Measurements from ENCODE around the gene MID1. TPM values are rescaled to one million over a fixed set of nuclear protein-coding genes. Genes with fewer than 3 reads are reported as not detected.

MID1 gene
- total RNA-seq, 1 donor from 2014 or later, result 0.18 TPM

GRCh38 chrX:10508891-10509290, 111.5 kb downstream of the MID1 start:
- Mint-ChIP-seq H3K27me3 (peaks cover 2% of the 10 kb centered on the region), H3K36me3 (ENCODE audit: low read depth) (no peaks in the 10 kb centered on the region), H3K9me3 (no peaks in the 10 kb centered on the region), H3K4me1 (no peaks in the 10 kb centered on the region), H3K27ac (no peak overlapping the region), H3K4me3 (no peak overlapping the region)
- no peak for ATAC-seq (ENCODE audit: low read depth)
- DNase-seq, result no peak
- ChIA-PET POLR2A (no interaction called here), CTCF (no interaction called here)
- intact Hi-C loops (cut with micrococcal nuclease), result no loop called here
- TF ChIP-seq, protein P1, sequence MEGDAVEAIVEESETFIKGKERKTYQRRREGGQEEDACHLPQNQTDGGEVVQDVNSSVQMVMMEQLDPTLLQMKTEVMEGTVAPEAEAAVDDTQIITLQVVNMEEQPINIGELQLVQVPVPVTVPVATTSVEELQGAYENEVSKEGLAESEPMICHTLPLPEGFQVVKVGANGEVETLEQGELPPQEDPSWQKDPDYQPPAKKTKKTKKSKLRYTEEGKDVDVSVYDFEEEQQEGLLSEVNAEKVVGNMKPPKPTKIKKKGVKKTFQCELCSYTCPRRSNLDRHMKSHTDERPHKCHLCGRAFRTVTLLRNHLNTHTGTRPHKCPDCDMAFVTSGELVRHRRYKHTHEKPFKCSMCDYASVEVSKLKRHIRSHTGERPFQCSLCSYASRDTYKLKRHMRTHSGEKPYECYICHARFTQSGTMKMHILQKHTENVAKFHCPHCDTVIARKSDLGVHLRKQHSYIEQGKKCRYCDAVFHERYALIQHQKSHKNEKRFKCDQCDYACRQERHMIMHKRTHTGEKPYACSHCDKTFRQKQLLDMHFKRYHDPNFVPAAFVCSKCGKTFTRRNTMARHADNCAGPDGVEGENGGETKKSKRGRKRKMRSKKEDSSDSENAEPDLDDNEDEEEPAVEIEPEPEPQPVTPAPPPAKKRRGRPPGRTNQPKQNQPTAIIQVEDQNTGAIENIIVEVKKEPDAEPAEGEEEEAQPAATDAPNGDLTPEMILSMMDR (IDR thresholded peaks at IDR 0.05), result no peak

- Mint-ChIP-seq H3K4me1 (no peaks in the 10 kb centered on the region), H3K36me3 (ENCODE audit: low read depth) (no peaks in the 10 kb centered on the region), H3K27me3 (peaks cover 2% of the 10 kb centered on the region), H3K9me3 (no peaks in the 10 kb centered on the region), H3K27ac (no peak overlapping the region), H3K4me3 (no peak overlapping the region)
- ChIA-PET POLR2A (no interaction called here), CTCF (no interaction called here)
- ATAC-seq (ENCODE audit: low read depth), result no peak
- intact Hi-C loops (cut with micrococcal nuclease), result no loop called here
- TF ChIP-seq, protein P1 (IDR thresholded peaks at IDR 0.05), result no peak
- DNase-seq, result no peak
These were observed 112.5 kb downstream of the MID1 start for GRCh38 chrX:10507876-10508275.

- intact Hi-C loops (cut with micrococcal nuclease), result no loop called here
- ChIA-PET POLR2A (no interaction called here), CTCF (no interaction called here)
- DNase-seq, result no peak
- Mint-ChIP-seq H3K4me3 (no peak overlapping the region), H3K27ac (no peak overlapping the region), H3K36me3 (ENCODE audit: low read depth) (no peaks in the 10 kb centered on the region), H3K9me3 (no peaks in the 10 kb centered on the region), H3K27me3 (peaks cover 2% of the 10 kb centered on the region), H3K4me1 (no peaks in the 10 kb centered on the region)
- TF ChIP-seq, protein P1 (IDR thresholded peaks at IDR 0.05), result no peak
- no peak for ATAC-seq (ENCODE audit: low read depth)
These were observed 113.2 kb downstream of the MID1 start for GRCh38 chrX:10507181-10507580.

- TF ChIP-seq, protein P1 (IDR thresholded peaks at IDR 0.05), result no peak
- H3K4me1 Mint-ChIP-seq, result no peaks in the 10 kb centered on the region
- no peaks in the 10 kb centered on the region for H3K9me3 Mint-ChIP-seq
- POLR2A ChIA-PET, result no interaction called here
- H3K4me3 Mint-ChIP-seq, result no peak overlapping the region
- no peak overlapping the region for H3K27ac Mint-ChIP-seq
- H3K27me3 Mint-ChIP-seq, result peaks cover 2% of the 10 kb centered on the region
- no peaks in the 10 kb centered on the region for H3K36me3 Mint-ChIP-seq (ENCODE audit: low read depth)
- ATAC-seq (ENCODE audit: low read depth), result no peak
- CTCF ChIA-PET, result no interaction called here
- no peak for DNase-seq
- intact Hi-C loops (cut with micrococcal nuclease), result no loop called here
These were observed 113.6 kb downstream of the MID1 start for GRCh38 chrX:10506781-10507180.

- TF ChIP-seq, protein P1 (IDR thresholded peaks at IDR 0.05), result no peak
- Mint-ChIP-seq H3K36me3 (ENCODE audit: low read depth) (no peaks in the 10 kb centered on the region), H3K27me3 (peaks cover 2% of the 10 kb centered on the region), H3K27ac (no peak overlapping the region), H3K9me3 (no peaks in the 10 kb centered on the region), H3K4me3 (no peak overlapping the region), H3K4me1 (no peaks in the 10 kb centered on the region)
- ChIA-PET POLR2A (no interaction called here), CTCF (no interaction called here)
- no peak for DNase-seq
- intact Hi-C loops (cut with micrococcal nuclease), result no loop called here
- no peak for ATAC-seq (ENCODE audit: low read depth)
These were observed 114.7 kb downstream of the MID1 start for GRCh38 chrX:10505726-10506125.
